Eye (tissue), 1 donor: Measurements from ENCODE around the gene ANO2.
"Not testable (repeated sequence)": the region's sequence is repeated elsewhere in the genome, so short reads cannot be mapped to it uniquely, and the experiment has no call there.

Experiments used
- DNase-seq: peaks from one replicate; pipeline ENCODE4 v3.0.0-alpha.2; 2015

The ANO2 gene

DNA sequence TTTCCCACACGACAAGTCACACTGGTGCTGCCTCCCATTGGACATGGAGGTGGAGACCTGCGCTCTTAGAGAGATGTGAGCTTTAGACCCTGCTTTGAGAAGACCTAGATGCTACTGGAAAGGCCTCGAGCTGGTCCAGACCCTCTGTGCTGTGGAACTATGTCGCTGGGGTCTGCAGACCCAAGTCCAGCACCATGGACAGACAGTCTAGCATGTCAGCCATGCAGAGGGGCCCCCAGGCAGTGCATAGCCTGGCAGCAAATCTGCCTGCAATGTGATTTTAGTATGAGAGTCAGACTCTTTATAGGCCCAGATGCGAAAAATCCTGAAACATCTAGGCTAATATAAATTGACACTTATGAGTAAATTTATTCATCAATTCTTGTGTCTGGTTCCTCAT is 371.7 kb downstream of the ANO2 start:
- DNase-seq = no peak

DNA sequence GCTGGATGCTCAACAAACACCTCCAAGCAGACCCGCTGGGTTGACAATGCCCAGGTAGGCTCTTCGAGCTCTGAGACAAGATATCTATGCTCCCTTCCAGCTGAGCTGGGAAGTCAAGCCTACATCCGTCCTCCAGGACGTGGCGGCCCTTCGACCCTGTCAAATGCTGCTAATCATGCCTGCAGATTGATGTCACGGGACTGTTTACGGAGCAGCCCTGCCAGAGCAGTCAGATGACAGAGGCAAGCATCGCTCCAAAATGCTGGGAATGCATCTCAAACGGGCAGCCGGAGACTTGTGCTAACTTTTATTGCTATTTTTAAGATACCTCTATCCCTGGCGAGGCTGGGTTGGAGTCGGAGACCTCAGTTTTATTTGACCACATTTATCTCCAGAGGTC is 373.9 kb downstream of the ANO2 start:
- no peak for DNase-seq

DNA sequence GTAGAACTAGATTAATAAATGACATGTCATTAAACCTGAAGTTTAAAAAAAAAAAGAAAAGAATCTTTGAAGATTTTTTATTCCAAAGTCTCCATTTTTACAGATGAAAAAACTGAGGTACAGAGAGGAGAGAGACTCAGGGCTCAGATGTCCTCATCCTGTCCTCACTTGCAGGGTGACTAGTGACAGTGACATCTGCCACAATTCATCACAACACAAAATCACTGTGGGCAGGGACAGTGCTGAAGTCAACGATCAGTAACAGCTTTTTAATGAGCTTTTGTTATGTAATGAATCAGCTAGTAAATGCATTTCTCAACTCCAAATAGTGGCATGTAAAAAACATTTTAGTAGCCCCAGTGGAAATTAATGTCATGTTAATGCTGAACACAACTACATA is 374.6 kb downstream of the ANO2 start:
- no peak for DNase-seq

DNA sequence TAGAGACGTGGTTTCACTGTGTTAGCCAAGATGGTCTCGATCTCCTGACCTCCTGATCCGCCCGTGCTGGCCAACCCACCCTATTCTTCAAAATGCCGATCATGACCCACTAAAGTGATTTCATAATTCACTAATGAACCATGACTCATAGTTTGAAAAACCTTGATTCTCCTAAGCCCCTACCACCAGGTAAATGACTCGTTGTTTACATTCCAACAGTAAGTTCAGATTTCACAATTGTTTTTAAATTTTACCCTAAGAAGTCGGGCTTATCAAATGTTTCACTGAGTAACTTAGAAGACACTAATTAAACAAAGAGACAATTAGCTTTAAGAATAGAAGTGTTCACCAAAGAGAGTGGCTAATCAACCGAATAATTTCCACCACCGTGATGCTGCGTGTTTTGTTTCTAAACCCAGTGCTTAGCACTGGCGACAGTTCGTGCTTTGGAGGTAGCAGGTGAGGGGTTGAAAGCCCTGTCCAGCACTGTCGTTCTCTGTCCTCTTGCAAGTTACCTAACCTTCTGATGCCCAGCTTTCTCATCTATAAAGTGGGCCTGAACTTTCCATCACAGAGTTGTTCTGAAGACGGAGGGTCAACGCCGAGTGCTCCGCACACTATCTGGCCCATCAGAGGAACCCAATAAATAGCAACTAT is 376.6 kb downstream of the ANO2 start:
- no peak for DNase-seq

DNA sequence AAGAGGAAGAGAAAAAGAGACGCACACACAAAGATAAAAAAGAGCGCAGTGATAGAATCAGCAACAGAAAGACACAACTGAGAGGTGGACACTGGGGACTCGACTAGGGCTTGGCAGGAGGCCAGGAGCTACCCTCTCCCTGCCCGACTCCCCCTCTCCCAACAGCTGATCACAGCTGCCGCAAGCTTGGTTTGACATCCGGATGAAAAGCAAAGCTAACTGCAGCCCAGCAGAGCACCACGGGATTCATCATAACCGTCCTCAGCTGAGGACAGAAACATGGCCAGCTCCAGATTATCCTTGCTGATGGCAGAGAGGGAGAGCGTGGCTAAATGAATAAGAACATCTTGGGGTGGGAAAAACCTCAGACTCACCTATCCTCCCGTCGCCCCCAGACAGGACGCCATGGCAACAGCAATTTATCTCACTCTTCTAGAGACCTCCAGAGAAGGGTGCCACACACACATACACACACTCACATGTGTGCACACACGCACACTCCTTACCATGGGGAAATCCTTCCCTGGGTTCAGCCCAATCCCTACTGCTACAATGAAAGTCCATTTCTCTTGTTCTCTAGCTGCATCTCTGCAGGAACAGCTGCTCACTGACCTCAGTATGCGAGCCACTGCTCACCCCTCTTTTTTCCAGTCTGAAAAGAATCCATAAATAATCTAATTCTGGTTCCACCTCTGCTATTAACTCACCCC is 377.9 kb downstream of the ANO2 start:
- DNase-seq = peak; percentile 89

DNA sequence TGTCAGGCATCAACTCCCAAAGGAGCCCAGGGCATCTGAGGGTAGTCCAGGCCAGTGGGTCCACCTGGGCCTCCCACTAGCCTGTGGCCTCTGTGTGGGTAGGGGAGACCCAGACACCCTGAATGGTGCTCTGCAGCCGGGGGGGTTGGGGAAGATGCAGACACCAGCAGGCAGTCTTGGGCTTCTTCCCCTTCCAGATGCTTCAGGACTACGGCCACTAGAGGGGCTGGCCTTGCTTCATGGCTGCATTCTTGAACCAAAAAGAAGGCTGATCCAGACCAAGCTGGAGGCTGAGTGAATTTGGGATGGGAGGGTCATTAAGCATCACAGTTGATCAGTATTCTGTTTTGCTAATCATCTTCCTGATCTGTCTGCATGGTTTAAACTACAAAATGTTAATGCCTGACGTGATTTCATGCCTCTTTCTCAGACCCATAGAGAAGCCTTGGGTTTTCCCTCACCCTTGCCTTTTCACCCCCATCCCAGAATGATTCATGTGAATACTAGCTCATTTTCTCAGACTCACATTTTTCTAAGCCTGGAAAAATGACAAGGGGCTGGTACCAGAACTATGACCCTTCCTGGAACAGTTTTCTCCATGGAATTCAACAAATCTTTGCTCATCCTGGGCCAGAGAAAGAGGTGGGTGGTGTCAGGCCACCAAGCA is 379.0 kb downstream of the ANO2 start:
- DNase-seq = no peak

DNA sequence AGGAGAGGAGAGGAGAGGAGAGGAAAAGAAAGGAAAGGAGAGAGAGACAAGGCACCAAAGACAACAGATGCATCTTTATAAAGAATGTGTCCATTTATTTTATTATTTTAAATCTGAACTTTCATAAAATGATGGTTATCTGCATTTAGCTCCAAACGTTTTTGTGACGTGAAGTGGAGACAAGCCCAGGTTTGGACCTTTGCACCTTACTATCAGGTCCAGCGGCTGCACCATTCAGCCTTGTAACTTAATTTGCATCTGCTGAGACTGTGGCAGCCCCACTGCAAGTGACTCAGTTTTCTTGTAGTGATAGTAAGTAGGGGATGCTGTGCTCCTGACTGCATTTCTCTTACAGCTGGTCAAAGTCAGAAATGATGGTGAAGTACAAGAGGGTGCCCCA is 382.5 kb downstream of the ANO2 start:
- DNase-seq = no peak

DNA sequence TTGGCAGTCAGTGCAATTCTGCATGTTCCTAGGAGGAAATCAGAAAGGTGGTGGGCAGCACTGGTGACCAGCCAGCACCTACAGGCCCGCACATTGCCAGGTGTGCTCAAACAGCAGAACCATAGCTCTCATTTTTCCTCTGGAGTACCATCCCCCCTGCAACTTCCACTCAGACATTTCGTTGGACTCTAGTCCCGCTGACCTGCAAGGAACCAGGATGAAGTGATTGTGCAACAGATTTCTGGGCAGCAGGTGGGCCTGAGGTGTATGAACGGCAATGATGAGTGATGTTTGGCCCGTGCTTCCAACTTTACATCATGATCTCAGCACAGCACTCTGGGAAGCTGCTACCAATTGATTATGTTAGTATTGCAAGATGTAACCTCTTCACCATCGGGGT is 383.2 kb downstream of the ANO2 start:
- no peak for DNase-seq

DNA sequence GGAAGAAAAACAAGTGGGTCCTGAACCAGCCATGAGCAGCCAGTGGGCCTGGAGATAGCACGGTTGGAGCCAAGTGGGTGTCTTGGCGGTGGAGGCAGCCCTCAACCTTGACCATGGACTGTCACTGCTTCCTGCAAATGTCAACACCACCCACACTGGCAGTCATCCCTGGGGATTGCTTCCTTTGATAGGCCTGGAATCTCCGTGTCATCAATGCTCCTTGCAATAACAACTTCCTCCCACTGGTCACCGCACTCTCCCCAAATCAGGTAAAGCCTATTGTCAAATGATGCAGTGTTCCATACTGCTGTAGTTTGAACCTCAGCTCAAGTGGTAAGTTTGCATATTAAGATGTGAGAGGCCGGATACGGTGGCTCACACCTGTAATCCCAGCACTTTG is 384.0 kb downstream of the ANO2 start:
- DNase-seq = no peak

DNA sequence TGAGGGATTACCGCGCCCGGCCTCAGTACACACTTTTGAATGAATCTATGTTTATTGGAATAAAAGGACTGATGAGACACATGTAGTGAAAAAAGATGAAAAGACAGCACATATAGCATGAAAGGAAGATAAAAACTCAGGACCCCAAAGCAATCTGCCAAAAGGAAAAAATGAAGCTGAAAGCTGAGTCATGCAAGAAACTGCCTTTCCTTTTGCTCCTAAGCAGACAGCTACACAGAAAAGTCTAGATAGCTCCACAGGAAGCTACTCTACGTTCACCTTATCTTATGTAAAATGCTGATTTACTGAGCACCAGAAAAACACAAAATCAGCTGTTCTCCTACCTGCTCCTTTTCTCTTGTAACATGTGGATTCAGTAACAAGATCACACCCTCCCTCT is 384.8 kb downstream of the ANO2 start:
- no peak for DNase-seq

DNA sequence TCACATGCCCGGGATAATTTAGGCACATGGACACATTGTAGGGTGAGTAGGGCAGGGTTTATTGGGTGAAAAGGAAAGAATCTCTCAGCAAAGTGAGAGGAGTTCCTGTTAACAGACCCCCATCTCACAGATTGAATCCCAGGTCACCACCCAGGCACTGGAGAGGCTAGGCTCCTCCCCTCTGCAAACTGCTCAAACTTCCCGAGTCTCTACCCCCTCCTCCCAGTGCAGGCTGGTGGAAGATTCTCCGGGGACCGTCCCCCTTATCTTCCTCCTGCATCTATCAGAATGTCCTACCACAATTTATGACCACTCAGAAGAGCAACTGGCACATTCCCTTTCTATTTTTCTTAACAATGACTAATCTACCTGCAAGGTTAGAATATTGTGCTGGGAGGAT is 387.2 kb downstream of the ANO2 start:
- DNase-seq = no peak

DNA sequence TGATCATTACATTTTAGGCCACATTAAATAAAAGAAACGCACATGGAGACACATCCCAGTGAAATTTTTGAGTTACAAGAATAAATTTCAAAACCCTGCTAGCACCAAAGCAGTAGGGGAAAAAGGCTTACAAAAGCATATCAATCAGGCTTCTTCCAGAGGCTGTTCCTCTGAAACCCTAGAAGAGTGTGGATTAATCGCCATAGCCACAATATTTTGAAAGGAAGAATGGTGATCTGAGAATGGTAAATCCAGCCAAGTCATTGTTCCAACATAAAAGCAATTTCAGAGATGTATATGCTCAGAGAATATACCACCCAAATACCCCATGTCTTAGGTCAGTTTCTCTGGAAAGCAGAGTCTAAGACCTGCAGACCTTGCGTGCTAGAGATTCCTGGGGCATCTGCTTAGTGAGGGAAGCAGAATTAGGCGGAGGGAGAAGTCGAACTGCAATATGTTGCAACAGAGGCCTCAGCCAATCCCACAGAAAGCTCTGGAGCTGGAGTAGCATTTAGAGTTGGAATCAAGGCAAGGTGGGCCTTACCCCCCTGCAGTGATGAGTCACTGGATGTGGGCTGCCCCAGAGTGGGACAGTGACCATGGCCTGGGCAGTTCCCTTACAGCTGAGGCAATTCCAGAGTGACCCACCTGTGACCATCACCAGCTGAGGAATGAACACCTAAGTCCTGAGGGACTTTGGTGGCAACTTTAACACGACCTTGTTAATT is 387.9 kb downstream of the ANO2 start:
- DNase-seq = peak; percentile 38

DNA sequence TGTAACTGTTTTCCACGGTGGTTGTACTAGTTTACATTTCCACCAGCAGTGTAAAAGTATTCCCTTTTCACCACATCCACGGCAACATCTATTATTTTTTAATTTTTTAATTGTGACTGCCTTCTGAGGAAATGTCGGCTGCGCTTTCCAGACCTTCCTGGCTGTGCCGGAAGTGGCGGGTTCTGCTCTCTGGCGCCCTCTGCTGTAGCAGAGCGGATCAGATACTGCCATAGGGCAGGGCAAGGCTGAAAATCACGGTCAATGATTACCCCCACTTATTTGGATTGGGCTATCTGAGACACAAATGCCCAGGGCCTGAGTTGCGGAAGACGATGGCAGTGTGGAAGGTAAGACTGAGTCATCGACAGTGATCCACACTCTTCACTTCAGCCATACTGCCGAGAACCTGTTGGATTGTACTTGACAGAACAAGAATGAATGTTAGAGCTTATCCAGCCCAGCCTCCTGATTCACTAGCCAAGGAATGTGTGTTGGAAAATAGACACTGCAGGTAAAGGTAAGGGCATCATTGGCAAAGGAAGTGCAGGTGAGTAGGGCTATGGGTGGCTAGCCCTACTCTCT is 388.9 kb downstream of the ANO2 start:
- no peak for DNase-seq

DNA sequence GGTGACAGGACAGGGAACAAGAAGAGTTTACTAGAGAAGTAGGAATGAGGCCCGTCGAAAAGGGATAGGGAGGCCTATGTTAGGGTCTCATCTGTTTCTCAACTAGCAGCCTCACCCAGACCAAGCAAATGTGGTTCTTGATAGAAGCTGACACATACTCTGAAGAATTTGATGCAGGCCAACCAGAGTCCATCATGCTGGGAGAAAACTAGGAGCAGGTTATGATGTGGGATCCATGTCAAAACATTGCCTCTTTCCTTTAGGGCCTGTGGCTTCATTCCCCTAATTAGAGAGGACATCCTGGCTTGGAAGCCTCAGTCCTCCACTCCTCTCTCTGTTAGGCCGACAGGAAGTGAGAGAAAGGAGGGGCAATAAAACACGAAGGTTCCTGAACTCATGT is 390.3 kb downstream of the ANO2 start:
- DNase-seq = peak; percentile 52

DNA sequence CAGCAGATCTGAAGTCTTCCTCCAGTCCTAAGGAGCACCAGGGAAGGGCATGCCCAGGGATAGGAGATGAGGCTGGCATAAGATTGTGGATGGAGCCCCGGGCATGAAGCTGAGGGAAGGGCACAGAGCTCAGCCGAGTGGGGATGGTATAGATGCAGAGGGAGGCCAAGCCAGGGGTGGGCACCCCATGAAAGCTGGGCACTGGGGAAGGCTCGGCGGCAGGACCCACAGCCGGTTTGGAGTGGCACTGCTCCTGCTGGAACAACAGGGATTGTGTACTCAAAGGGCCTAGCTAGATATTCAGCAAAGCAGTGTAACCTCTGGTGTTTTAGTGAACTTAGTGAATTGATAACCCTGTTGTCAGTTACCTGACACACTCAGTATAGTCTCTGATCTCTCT is 396.0 kb downstream of the ANO2 start:
- no peak for DNase-seq

DNA sequence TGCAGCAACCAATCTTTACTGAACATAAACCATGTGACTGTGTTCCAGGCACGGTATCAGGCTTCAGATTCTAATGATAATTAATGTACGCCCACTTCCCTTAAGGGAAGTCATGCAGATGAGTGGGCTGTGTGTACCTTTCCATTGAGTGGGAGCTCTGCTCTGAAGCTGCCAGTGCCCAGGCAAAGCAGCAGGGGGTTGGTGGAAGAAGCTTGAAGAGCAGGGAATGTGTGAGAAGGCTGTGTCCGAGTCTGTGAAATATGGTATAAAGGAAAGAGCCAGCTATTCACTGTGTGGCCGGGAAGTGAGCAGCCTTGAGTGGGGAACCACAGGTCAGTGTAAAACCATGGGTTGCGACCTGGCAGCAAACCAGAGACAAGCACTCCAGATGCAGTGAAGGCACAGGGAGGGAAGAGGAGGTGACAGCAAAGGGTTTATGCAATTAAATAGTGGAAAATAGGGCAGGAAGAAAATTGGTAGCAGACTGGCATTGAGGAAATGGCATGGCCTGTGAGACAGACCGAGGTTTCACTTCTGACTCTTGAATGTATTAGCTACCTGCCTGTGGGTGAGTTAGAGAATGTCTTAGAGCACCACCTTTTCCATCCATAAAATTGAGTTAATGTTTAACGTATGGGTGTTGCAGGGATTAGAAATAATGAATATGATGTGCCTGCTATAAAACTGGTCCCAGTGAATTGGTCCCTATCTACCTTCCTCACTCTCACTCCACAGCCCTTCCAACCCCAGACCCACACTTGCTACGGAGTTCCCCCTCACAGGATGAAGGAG is 396.7 kb downstream of the ANO2 start:
- no peak for DNase-seq

DNA sequence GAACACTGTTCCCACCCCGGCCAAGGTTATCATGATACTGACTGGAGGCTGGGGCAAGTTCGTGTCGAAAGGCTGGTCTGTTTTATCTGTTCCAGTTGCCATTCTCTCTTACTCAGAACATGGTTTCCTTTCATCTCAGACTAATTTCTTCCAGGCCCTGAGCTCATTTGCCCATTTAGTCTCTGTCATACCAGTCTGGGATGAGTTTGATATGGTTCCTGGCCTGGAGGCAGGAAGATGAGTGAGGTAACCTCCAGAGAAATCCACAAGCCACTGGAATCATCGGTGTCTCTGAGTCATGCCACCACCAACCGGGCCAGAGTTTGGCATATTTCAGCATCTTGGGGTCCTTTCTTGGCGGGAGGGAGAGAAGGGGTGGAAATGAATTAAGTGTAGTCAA is 398.4 kb downstream of the ANO2 start:
- peak; percentile 8 for DNase-seq

DNA sequence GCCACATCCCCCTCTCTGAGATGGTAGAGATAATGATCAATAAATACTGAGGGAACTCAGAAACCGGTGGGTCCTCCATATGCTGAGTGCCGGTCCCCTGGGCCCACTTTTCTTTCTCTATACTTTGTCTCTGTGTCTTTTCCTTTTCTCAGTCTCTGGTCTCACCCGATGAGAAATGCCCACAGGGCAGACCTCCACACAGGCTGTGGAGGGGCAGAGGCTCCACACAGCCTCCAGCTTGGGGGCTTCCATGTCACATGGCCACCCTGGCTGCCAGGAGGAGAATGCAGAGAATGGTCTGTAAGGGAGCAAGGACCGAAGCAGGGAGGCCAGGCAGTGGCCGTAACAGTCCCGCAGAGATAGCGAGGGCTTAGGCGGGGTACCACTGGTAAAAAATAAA is 407.3 kb downstream of the ANO2 start:
- DNase-seq = no peak

DNA sequence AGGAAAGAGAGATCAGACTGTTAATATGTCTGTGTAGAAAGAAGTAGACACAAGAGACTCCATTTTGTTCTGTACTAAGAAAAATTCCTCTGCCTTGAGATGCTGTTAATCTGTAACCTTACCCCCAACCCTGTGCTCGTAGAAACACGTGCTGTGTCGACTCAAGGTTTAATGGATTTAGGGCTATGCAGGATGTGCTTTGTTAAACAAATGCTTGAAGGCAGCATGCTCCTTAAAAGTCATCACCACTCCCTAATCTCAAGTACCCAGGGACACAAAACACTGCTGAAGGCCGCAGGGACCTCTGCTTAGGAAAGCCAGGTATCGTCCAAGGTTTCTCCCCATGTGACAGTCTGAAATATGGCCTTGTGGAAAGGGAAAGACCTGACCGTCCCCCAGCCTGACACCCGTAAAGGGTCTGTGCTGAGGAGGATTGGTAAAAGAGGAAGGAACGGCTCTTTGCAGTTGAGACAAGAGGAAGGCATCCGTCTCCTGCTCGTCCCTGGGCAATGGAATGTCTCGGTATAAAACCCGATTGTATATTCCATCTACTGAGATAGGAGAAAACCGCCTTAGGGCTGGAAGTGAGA is 407.9 kb downstream of the ANO2 start:
- DNase-seq = not testable (repeated sequence)

DNA sequence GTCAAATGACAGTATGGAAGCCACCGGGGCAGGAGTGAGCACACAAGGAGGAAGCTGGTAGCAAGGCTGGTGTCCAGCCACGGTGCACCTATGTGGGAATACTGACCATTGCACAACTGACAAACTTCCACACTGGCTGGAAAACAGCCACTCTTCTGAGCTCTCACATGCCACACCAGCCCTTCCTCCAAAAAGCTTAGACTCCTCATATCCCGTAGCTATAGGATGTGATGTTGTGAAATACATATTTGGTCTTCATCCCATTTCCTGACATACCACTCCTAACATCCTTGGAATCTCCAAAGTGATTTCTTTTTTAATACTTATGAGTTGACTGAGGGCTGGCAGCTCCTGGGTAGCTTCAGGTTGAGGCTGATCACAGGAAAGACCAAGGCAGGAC is 409.5 kb downstream of the ANO2 start:
- no peak for DNase-seq

DNA sequence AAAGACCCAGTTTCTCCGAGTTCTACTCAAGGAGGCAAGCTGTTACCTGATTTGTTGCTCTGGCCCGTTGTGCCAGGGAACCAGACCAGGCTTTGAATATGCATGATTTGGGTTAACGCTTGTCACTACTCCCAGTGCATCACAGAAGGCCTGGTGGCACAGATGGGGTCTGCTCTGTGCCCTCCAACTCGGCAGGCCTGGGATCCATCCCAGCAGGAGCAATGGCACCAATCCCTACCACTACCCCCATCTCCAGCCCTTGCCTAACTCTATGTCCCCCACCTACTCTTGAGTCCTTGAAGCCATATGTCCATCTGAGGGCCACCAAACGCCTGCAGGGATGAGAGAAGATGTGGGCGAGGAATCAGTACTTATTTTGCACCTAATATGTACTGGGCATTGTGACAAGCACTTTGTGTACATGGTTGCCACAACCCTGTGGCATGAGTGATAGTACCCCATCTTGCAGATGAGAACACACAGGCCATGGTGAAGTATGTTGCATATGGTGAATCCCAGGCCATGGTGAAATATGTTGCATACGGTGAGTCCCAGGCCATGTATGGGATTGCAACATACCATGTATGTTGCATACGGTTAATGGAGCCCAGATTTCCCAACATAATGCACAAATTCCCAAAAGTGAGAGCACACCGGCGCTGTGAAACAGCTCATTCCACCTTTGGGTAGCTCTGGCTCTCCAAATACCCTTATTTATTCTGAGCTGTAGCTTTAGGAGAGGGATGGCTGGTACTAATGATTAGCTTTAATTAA is 410.4 kb downstream of the ANO2 start:
- no peak for DNase-seq
